Activated CD4-positive, CD25-positive, alpha-beta regulatory T cell treated with anti-CD3 and anti-CD28 coated beads, Interleukin-2, amount 50 U/mL, for 16 hours (primary cell): Measurements from ENCODE around the gene FYN.

Source experiments
- DNase-seq: peaks from one replicate; pipeline ENCODE4 v3.0.0-alpha.2; 2020; ENCODE audit warnings: low read depth, low spot score

Gene FYN

DNA sequence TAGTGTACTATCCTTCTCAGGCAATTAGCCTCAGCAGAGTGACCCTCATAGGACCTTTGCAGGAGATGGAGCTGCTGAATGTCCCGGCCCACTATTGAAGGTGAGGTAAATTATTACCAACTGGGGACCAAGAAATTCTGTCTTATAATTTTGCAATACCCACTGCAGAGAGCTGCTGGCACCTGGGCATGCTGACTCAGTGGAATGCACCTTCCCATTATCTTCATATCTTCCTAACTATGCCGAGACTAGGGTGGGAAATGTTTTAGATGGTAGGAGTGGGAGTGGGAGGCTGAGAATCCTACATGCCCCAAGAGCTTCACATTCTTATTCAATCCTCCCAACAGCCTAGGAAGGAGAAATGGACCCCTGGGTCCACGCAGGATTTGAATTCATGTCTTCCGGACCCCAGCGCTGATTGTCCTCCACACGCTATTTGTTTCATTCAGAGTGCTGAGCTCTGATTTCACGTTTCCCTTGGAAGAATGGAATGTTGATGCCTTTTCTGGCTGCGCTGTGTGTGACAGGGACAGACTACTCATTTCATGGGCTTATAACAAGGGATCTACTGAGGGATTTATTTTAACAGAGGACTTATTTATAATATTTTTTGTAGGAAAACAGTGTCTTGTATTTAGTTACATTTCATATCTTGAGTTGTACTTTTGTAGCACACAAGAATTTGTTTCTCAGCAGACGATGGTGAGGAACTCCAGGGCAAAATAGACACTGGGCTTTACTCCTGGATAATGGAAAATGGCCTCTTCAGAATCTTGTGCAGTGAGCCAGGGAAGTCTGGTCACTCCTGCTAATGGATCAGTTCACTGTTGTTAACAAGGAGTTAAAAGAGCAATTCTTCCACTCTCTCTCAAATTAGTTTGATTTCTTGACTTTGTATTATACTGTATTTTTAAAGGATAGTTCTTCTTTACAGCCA is 66.4 kb downstream of the FYN start:
- no peak for DNase-seq

DNA sequence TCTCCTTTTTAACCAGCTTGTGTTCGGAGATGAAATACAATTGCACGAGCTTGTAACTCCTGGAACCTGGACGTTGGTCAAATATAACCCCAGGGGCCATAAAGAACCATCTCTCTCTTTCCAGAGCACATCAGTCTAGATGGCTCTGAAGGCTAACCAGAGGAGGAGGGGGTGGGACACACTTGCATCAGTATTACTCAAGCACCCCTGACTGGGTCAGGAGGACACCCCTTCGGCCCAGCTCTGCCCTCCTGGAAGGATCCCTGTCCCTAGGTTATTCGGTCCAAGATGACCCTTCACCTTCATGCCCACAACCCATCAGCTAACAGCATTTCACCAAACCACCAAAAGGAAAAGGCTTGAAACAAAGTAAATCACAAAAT is 67.1 kb downstream of the FYN start:
- no peak for DNase-seq

DNA sequence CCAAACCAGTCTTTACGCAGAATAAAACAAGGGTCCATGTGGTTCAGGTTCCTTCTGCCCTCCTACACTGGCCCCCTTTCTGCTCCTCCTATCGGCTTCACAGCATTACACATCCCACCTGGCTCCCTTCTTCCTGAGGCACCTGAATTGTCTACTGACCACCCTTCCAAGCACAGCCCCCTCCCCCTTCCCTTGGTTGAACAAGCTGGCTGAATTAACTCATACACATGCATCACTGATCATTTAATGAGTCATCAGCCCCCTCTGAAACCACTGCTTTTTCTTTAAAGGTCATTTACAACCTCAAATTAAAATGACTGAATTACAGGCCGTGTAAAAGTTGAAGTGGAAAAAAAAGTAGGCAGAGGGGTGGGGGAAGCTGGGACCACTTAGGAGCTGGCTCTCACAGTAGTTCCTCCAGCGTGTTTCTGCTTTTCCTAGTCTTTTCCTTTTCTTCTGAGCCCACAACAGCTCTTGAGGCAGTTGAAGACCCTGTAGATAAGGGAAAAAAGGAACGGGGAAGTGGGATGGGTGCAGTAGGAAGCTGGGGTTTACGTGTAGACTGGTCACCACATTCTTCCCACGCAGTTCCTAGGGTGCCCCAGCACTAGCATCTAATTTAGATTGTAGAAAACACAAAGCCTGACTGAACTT is 67.6 kb downstream of the FYN start:
- DNase-seq = peak; percentile 29

DNA sequence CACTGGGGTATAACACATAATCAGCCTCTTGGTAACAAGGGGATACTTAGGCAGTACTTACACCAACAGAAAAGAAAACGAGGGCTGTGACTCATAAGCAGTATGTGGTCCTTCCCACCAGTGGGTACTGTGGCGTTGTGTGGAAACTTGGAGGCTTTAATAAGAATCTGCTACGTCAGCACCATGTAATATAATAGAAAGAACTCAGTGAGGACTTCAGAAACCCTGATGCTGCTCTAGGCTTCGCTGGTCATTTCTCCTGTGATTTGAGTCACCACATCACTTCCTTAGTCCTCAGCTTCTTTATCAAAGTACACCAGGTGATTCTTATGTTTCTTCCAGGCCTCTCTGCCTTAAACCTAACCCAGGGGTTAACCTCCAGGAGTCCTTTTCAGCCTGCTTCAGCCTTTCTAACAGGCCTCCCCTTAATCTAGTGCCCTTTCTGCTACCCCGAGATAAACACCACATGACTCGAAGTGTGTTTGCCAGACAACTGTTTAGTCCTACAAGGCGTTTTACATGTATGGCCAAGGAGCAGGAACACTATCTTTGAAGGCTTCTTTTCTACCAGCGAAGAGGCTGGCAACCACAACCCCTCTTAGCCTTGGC is 68.5 kb downstream of the FYN start:
- DNase-seq = peak; percentile 43

DNA sequence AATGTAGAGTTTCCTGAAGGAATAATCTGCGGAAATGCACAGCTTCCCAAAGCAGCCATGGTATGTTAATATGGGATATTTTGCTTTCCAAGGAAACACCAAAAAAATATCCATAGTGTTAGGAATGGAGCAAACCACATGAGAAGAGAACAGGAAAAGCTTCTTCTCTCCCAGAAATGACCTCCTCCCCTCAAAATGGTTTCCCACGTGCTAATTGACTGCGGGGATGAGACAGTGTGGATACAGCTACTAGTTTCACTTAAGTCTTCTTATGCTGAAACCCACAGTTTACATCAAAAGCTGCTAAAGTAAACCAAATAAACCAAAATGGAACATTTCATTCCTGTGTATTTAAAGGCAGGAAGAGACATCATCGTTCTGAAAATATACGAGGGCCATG is 69.4 kb downstream of the FYN start:
- DNase-seq = no peak

DNA sequence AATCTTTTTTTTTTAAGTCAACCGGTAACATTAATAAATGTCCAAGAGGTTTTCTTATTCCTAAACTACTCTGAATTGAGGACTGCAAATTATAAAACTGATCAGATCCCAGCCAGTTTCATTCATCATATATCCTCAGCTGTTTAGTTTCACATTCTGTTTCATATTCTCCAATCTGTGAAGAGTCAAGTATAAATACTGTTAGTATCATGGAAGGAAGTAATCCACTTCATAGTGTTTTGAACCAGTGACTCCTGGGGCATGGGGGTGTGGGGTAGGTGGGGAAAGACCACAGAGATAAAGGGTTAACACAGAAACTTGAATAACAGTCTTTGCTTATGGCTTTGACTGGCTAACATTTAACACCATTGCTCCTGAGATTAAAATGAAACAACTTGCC is 69.9 kb downstream of the FYN start:
- DNase-seq = no peak

DNA sequence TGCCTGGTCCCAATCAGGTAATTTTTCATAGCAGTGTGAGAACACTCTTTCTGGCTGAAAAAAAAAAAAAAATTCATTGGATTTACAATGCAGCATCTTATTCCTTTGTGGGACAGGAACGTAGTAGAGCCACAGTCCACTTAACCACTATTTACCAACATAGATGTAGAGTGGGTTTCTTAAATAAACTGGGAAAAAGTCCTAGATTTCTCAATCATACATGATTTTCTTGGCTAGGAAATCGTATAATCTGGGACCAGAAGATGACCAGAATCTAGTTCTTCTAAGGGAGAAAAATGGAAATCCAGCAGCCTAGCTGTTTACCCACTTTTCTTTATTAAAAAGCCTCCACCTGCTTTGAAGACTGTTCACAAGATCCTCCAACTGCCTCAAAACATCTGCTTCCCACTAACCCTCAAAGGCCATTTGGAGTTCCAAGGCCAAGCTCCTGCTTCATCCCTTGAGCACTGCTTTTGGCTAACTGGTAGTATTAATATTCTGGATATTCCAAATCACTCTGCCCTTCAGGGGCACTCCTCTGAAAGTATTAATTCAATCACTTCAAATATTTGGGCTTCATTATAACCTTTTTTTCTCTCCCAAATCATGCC is 70.4 kb downstream of the FYN start:
- DNase-seq = no peak

DNA sequence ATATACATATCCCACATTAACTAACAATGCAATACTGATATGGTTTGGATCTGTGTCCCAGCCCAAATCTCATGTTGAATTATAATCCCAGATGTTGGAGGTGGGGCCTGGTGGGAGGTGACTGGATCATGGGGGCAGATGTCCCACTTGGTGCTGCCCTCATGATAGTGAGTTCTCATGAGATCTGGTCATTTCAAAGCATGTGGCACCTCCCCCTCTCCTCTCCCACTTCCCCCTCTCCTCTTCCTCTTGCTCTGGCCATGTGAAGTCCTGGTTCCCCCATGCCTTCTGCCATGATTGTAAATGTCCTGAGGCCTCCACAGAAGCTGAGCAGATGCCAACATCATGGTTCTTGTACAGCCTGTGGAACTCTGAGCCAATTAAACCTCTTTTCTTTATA is 71.2 kb downstream of the FYN start:
- DNase-seq = no peak

DNA sequence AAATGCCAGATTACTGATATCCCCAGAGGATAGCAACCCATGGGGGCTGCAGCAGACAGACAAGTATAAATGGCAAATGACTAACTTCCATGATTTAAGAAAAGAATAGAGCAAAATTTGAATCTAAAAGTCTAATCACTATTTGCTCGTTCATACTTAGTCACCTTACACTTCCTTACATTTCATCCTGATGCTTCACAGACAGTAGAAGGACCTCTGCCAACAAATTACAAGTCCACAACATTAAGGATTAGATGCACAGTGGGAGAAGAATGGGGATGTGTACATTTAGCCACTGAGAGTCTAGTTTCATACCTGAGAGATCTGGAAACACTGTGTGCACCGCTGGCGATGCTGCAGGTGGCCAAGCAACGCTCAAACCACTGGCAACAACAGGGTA is 72.4 kb downstream of the FYN start:
- DNase-seq = no peak

DNA sequence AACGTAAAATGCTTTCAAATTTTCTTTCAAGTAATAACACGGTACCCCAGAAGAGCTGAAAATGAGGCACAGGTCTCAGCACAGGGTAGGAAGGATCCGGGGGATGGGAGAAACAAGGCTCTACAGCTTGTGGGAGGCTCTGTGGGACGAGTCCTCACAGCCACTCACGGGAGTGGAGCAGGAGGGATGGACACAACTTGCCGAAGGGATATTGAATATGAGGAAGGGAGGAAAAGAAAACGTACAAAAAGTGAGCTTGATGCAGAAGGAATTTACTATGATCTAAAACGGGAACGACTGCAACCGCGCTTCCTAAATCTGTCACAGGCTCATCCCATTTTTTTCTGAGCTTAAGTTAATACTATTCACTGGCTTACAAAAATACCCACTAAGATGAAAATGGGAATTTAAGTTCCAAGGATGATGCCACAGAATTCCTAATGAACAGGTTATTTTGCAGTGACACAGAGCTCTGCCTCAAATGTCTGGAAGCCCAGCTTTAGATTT is 72.9 kb downstream of the FYN start:
- DNase-seq = no peak

DNA sequence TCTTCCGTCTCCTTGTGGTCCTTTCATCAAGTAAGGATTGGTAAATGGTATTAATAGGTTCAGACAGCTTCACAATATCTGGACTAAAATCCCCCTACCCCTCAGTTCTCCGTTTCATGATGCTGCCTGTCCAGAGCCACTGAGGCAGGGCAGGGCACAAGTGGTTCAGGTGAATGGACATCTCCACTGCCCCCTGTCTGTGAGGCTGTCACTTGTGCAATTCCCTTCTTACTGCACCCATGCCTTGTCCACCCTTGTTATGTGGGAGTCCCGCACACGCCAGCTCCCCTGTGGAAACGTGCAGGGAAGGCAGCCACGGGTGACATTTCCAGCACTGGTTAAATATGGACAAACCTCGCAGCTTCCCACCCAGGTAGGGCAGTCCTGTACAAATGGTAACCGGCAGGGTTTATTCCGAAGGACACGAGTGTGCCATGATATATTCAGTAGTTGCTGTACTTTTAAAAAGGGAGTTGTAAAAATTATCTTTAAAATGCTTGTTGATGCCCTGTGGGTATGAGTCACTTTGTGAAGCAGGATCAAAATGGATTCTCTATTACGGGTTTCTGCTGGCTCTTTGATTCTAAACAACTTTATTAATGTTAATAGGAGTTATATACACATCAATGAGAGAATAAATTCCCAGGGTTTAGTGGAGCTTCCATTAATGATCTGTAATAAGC is 73.5 kb downstream of the FYN start:
- DNase-seq = no peak

DNA sequence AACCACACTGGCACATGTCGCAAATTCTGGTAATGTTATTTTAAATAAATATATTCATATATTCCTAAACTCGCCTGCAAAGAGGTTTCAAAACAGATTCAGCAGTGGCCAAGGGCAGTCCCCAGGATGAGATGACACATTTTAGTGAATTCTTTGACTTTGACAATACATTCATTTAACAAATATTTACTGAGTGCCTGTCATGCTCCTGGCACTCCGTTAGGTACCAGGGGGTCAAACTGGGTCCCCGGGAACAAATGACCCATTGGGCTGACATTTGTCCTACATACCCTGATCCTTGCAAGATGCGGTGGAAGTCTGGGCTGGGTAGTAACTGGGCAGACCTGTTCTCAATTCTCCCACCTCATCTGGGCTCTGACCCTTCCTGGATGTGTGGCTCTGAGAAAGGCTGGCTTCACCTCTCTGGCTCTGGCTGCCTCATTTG is 74.9 kb downstream of the FYN start:
- no peak for DNase-seq

DNA sequence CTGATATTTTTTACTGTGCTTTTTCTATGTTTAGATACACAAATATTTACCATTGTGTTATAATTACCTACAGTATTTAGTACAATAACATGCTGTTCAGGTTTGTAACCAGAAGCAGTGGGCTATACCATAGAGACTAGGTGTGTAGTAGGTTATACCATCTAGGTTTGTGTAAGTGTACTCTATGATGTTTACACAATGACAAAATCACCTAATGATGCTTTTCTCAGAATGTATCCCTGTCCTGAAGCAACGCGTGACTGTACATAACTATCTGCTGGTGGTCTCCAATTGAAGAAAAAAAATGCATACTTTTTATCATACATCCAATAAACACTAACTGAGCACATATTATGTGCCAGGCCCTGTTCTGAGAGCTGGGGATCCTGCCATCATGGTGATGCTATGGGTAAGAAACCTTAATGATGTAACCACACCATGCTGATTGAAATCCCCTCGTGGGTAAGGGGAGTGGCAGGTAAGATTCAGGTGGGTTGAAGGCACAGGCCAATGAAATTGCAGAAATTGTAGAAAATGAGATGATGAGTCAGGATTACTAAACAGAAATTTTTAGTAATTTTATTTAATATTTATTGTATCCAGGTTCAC is 76.8 kb downstream of the FYN start:
- no peak for DNase-seq

DNA sequence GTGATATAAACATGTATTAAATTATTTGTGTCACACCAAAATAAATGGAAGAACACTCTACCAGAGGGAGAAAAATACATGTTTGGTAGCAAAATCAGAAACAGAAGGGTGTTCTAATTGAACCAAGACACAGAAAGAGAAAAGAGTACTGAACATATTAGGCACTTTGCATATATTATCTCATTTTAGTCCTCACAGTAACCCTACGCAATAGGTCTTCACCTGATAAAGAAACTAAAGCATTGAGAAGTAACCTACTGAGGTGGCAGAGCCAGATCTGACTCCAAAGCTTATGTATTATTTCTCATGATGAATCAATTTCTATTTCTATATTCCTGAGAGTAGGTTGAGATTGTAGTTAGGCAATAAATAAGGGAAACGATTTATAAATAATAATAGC is 77.7 kb downstream of the FYN start:
- DNase-seq = no peak

DNA sequence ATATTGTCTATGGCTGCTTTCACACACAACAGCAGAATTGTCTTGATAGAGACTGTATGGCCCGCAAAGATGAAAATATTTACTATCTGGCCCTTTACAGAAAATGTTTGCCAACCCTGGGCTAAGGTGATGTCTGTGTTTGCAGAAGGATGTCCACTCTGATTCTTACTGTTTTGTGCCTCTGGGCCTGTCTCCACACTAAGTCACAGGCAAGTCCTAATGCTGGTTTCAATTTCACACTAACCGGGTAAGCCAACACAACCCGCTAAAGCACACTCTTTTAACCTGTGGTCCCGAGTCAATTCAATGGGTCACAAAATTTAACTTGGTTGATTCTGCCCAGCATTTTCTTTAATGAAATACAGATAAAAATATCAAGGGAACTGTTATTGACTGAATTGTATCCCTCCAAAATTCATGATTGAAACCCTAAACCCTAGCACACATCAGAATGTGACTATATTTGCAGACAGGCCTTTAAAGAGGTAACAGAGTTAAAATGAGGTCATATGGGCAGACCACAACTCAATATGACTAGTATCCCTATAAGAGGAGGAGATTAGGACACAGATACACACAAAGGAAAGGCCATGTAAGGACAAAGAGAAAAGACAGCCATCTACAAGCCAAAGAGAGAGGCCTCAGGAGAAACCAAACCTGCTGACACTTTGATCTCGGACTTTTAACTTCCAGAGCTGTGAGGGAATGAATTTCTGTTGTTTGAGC is 78.4 kb downstream of the FYN start:
- no peak for DNase-seq

DNA sequence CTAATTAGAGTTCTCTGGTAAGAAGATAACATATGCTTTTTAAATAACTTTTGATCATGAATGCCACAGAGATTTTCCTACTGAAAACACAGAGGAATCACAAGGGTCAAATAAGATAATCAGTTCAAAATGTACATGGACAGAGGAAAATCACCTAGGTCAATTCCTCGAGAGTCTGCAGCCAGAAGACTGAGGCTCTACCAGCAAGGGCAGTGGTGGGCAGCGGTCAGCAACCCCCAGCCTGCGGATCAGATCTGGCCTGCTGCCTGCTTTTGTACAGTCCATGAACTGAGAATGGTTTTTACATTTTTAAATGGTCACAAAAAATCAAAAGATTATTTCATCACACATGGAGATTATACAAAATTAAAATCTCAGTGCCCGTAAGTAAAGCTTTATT is 79.0 kb downstream of the FYN start:
- DNase-seq = no peak

DNA sequence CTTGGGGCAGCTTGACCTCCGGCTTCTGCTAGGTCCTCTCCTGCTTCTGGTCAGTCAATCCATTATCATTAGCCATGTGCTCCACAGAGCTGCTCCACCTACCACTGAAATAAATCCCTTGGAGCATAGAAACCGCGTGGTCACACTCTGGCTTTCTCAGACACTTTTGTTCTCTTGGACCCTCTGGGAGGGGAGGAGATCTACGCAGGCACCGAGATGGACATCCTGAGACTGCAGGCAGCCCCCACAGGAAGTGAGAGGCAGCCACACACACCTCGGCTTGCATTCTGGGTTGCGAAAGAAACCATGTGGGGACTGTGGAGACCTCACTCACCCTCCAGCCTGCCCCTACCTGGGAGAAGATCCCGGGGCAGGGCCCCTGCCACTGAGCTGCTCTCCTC is 79.5 kb downstream of the FYN start:
- DNase-seq = no peak

DNA sequence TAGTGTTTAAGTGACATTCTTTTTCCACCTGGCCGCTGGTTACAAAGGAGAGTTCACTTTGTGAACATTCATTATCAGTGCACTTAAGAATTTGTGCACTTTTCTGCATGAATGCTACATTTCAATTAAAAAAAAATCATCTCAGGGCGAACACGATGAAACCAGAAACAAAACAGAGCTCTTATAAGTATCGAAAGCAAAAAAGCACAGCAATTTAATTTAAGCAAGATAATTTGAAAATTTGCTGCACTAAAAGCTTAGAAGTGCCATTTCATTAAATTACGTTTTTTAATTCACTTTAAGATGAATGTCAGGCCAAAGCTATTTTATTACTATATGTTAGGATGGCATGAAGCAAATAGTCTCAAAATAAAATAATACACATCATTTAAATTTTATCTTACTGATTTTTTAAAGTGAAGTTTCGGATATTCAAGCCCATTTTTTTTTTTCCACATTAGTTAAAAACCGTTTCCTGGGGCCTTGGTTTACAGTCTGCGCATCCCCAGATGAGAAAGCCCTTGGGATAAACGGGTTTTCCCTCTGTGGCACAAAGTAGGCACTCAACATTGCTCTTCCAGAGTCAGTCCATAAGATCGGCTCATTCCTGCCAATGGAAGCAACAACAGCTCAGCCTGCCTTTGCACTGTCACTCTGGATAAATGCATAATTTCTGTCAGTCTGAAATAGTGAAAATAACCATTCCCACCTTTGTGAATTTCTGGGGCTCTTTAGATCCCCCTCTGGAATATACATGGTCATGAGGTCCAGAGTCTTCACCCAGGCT is 80.1 kb downstream of the FYN start:
- DNase-seq = no peak

DNA sequence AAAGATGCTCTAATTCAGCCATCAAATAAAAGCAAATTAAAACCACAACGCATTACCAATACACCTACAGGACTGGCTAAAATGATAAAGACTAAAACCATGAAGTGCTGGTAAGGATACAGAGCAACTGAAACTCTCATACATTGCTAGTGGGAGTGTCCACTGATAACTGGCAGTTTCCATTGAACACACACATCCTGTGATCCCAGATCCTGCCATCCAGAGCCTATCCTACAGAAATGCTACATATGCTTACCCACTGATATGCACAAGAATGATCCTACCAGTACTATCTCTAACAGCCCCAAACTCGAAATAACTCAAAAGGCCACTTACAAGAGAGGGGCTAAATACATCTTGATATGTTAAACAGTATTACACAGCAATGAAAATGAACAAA is 81.0 kb downstream of the FYN start:
- no peak for DNase-seq

DNA sequence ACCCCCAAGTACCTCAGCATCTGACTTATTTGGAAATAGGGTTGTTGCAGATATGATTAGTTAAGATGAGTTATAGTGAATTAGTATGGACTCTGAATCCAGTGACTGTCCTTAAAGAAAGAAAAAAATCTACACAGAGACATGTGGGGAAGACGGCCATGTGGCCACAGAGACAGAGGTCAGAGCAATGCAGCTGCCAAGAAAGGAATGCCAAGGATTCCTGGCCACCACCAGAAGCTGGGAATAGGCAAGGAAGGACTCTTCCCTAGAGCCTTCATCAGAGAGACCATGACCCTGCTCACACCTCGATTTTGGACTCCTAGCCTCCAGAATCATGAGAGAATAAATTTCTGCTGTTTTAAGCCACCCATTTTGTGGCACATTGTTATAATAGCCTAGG is 81.8 kb downstream of the FYN start:
- no peak for DNase-seq
